ENCODE measurements around the gene ACP1.

DNA sequence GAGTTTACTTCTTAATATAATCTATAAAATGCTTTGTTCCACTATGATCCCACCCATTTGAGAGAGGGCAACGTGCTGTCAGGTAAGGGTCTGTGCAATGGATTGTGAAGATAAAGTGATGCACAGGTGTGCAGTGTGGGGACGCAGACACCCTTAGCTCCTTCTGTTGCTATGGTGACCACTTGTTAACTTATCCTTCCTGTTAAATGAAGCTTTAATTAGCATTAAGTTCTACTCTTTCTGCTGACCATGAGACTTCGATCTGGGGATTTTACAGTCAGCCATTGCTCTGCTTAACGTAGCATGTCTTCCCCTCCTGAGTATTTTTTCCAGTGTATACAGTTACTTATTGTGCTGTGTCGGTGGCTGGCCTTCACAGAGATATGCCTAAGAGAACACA lies 46.2 kb downstream of the ACP1 start:
- TF ChIP-seq POLR2AphosphoS5 (IDR thresholded peaks at IDR 0.05; ENCODE audit: low read depth, low read length): no peak
- TF ChIP-seq POLR2A (IDR thresholded peaks at IDR 0.05; ENCODE audit: low read depth, low read length): no peak

Measured in GM12892 (cell line).